ENCODE results near the gene BAG3.

The BAG3 gene

DNA sequence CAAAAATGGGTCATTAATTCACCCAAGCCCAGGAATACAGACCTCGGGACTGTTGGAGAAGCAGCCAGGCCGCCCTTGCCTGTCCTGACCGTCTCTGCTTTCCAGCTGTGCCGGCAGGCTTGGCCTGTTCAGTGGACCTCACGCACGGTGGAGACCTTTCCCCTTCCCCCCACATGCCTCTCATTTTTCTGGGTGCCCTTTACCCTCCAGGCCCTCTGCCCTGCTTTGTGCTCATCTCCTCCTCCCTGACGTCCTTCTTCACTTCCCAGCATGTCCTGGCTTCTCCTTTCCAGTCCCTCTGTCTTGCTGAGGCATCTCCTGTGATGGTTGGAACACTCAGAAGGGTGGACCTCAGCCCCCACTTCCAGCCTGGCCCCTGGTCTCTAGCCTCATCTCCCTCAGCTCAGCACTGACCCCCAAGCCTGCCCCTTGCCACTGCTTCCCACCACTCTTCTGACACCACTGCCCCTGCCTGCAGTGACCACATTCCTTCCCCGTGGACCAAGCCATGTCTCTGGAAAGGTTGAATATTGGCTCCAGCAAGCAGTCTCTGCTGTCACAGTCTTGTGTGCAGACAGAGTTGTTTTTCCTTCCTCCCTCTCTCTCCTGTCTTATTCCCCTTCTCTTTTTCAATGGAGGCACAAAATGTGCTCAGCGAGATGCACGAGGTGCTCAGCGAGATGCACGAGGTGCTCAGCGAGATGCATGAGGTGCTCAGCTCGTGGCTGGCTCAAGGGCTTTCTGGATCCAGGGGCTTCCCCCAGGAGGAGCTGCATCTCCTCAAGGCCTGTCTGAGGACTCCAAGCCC is 14.9 kb downstream of the BAG3 start:
- DNase-seq (ENCODE audit: low read depth, low spot score), result no peak

DNA sequence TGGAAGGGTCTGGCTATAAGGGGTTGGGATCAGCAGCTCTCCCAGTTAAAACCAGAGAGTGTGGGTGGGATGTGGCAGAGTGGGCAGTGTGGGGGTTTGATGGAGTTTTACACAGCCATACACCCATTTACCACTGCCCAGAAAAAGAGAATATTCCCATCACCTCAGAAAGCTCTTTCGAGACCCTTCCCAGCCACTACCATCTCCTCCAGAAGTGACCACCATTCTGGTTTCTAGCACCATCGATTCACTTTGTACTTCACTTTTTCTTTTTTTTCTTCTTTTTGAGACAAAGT is 15.5 kb downstream of the BAG3 start:
- no peak for DNase-seq (ENCODE audit: low read depth, low spot score)

DNA sequence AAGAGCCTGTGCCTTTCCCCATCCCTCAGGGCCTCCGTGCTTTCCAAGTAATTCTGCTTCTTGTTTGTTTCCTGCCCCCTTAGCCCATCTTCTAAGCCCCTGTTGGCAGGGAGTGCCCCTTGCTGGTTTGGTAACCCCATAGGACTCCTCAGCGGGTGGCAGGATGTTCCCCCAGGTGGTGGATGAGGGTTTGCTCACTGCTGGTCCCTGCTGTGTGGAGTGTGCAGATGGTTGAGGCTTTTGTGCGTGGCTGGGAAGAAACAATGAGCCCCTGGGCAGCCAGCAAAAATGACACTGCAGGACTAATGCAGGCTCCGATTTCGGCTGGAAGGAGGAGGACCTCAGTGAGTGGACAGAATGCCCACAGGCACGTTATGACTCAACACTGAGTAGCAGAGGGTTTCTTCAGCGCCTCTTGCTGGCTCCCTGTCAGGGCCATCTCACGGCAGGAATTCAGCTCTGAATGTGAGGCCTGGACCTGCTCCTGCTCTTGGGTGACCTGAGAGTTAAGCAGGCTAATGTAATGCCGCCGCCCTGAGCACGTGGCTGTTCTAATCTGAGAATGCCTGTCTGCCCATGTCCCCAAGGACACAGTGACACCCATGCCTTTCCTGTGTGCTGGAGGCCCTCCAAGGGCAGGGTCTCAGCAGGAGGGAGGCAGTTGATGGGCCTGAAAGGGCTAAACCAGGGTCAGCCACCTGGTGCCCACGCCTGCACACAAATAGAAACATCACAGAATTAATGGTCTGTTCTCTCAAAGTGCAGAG is 16.6 kb downstream of the BAG3 start:
- peak; percentile 88 for DNase-seq (ENCODE audit: low read depth, low spot score)

DNA sequence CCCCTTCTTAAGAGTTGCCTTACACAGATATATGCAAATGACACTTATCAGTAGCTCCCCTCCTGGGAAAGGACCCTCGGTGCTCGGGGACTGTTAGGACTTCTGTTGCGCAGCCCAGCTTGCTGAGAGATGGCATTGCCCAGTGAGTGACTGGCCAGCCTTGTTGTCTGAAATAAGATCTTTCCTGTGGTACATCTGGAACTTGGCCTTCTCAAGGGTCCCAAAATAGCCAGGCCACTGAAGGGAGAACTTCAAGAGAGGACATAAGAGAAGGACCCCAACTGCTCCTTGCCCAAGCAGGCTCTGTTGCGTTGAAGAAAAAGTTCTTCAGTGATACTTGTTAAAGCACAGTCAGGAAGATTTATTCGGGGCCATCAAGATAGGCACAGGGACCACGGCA is 17.3 kb downstream of the BAG3 start:
- no peak for DNase-seq (ENCODE audit: low read depth, low spot score)

DNA sequence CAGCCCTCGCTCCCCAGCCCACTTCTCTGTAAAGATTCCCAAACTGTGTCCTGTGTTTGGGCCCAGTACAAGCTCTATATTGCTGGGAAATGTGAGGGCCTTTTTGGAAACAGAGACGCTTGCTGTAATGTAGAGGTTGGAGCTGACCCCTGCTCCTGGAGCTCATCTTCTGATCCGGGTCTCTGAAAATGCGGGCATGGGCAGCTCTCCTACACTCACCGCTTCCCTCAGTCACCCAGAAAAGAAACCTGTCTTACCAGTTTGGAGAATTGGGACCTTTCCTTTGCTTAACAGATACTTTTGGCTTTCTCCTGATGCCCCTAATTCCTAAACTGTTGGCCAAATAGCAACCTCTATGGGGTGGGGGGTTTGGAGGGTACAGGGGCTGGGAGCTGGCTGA is 18.2 kb downstream of the BAG3 start:
- no peak for DNase-seq (ENCODE audit: low read depth, low spot score)

DNA sequence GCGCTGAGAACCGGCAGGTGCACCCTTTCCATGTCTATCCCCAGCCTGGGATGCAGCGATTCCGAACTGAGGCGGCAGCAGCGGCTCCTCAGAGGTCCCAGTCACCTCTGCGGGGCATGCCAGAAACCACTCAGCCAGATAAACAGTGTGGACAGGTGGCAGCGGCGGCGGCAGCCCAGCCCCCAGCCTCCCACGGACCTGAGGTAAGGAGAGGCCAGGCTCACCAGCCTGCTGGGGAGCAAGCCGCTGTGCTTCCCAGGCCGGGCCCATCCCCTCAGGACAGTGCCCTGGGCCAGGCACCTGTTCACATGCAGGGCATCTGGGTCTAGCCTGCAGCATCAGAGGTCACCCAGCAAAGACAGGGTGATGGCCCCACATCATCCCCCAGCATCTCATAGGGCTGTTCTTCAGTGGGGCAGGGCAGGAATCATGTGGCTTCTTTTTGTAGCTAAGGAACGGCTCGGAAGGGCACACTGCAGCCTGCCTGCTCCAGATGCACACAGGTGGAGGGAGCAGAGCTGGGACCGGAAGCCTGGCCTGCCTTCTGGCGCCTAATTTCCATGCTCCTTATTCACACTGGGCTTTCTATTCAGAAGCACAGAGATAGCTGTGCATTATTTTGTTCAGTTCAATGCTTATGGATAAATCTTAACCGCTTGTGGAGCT is 18.9 kb downstream of the BAG3 start:
- DNase-seq (ENCODE audit: low read depth, low spot score), result no peak

DNA sequence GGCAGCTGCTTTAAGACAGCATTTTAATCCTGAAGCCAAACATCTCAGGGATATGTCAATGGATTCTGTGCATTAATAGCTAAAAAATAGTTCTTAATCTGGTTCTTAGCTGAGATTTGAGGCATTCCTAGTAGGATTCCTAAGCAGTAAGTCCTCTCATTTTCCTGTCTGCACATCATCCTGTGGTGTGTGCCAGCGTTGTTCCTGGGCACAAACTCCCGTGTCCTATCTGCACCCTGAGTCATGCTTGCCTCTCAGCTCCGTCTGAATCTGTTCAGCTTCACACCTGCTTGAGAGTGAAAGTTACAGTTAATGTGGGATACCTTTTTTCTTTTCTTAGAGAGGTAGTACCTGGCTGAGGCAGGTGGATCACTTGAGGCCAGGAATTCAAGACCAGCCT is 19.5 kb downstream of the BAG3 start:
- no peak for DNase-seq (ENCODE audit: low read depth, low spot score)

DNA sequence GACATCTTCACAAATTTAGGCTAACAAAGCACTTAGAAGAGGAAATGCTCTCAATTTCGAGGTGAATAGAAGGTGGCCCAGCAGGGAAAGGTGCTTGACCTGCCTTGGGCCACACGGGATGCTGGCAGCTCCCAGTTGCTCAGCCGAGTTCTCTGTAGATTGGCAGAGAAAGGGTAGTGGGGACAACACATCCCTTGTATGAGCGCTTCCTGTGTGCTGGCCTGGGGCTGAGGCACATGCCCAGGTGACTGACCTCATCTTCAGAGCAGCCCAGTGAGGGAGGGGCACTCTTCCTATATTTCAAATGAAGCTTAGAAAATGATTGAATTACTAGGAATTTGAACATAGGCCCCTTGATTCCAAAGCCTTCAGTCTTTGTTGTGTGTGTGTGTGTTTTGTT is 20.2 kb downstream of the BAG3 start:
- no peak for DNase-seq (ENCODE audit: low read depth, low spot score)

DNA sequence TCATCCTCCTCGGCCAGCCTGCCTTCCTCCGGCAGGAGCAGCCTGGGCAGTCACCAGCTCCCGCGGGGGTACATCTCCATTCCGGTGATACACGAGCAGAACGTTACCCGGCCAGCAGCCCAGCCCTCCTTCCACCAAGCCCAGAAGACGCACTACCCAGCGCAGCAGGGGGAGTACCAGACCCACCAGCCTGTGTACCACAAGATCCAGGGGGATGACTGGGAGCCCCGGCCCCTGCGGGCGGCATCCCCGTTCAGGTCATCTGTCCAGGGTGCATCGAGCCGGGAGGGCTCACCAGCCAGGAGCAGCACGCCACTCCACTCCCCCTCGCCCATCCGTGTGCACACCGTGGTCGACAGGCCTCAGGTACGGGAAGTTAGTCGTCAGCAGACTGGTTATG is 21.1 kb downstream of the BAG3 start:
- DNase-seq (ENCODE audit: low read depth, low spot score), result no peak

DNA sequence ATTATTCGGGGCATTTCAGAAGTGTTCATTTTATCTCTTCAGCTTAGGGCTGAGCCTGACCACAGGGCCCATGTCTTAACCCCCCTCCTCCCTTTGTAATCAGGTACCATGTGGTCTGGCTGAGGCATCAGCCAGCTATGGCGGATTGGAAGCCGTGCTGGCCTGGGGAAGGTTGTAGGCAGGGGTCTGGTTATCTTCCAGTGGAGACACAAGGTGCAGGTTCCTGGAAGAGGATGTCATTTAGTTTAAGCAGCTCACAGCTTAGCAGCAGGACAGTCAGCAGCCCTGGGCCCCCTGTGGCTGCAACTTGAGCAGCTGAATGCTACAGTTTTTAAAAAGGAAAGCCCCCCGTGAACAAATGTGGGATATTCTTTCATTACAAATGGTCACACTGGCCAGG is 22.1 kb downstream of the BAG3 start:
- DNase-seq (ENCODE audit: low read depth, low spot score), result no peak

DNA sequence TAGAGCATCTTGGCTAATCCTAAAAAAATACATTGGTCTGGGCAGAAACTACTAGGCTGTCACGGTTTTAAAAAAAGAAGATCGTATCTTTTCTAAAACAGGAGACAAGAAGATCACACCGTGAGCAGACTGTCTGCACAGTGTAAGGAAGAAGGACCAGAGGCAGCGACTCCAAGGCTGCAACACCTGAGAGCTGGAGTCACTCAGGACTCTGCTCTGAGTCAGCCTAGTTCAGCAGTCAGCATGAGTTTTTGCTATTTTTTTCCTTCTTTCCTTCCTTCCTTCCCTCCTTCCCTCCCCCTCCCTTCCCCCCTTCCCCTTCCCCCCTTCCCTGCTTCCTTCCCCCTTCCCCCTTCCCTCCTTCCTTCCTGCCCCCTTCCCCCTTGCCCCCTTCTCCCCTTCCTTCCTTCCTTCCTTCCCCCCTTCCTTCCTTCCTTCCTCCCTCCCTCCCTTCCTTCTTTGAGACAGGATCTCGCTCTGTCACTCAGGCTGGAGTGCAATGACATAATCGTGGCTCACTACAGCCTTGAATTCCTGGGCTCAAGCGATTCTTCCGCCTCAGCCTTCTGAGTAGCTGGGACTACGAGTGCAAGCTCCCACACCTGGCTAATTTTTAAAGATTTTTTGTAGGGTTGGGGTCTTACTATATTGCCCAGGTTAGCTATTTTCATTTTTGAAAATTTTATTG is 24.4 kb downstream of the BAG3 start:
- DNase-seq (ENCODE audit: low read depth, low spot score), result no peak

DNA sequence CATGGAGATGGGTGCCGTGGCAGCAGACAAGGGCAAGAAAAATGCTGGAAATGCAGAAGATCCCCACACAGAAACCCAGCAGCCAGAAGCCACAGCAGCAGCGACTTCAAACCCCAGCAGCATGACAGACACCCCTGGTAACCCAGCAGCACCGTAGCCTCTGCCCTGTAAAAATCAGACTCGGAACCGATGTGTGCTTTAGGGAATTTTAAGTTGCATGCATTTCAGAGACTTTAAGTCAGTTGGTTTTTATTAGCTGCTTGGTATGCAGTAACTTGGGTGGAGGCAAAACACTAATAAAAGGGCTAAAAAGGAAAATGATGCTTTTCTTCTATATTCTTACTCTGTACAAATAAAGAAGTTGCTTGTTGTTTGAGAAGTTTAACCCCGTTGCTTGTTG is 25.9 kb downstream of the BAG3 start:
- no peak for DNase-seq (ENCODE audit: low read depth, low spot score)

DNA sequence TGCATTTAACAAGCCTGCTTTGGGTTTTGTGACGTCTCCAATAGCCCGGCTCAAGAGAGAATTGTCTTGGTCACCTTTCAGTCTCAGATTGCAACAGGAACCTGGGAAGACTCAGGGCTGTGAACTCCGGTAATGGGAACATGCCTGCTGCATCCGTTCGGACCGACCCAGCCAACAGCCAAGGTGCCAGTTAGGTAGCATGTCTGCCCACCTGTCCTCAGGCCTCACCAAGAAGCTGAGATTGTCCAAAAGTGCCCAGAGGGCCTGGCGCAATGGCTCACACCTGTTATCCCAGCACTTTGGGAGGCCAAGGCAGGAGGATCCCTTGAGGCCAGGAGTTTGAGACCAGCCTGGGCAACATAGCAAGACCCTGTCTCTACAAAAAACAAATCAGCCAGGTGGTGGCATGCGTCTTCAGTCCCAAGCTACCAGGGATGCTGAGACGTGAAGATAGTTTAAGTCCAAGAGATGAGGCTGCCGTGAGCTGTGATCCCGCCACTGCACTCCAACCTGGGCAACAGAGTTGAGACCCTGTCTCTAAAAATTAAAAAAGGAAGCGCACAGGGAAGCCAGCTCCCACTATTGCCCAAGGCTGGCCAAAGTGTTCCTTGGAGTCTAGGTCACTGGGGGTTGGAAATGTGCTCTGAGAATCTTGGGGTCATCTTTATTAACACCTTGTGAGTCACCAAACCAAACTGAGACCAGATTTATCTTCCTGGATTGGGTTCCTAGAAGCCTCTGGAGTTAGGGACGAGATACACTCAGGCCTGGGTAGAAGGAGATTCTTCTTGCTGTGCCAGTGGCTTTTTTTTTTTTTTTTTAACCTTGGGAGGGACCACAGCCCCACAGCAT is 26.9 kb downstream of the BAG3 start:
- no peak for DNase-seq (ENCODE audit: low read depth, low spot score)

DNA sequence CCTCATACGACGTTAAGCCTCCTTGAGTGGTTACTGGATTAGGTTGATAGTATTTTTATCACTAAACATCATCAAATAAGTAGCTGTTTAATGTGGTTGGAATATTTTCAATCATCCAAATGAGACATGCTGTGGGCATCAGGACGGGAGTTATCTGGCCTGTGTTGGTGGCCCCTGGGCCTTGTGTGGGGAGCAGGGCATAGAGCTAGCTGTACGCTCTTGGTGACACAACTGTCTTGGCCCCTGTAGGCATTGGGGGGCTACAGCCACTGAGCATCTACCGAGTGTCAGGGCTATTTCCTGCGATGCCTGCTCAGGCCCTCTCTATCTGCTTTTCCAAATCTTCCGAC is 28.3 kb downstream of the BAG3 start:
- no peak for DNase-seq (ENCODE audit: low read depth, low spot score)

DNA sequence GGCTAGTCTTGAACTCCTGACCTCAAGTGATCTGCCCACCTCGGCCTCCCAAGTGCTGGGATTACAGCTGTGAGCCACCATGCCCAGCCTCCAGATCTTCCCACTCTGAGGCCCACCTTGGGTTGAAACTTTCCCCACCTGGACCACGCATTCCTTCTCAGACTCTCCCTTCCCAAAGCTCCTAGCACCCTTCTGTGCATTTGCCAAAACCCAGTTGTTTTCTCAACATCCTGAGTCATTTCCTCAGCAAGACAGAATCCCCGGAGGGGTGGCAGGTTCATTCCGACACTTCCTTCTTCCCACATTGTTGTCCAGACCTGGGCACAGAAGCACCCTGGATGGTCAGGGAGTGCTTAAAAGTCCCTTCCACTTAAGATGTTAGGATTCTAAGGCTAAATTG is 28.9 kb downstream of the BAG3 start:
- no peak for DNase-seq (ENCODE audit: low read depth, low spot score)

DNA sequence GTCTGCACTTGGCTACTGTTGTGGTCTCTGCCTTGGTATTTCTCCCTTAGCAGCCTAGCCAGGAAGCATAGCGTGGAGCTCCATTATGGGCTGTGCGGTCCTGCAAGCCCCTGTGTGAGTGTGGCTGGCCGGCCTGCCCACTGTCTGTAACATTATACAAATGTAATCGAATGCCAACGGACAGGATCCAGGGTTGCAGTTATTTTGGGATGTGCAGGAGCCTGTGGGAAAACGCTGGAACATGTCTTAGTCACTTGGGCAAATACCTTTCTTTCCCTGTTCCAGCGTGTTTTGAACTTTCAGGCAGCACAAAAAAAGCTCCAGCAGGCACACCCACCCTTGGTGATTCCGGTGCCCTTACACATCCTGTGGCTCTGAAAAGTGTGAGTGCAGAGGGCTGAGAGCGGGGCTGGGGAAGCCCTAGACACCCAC is 29.5 kb downstream of the BAG3 start:
- DNase-seq (ENCODE audit: low read depth, low spot score), result no peak

DNA sequence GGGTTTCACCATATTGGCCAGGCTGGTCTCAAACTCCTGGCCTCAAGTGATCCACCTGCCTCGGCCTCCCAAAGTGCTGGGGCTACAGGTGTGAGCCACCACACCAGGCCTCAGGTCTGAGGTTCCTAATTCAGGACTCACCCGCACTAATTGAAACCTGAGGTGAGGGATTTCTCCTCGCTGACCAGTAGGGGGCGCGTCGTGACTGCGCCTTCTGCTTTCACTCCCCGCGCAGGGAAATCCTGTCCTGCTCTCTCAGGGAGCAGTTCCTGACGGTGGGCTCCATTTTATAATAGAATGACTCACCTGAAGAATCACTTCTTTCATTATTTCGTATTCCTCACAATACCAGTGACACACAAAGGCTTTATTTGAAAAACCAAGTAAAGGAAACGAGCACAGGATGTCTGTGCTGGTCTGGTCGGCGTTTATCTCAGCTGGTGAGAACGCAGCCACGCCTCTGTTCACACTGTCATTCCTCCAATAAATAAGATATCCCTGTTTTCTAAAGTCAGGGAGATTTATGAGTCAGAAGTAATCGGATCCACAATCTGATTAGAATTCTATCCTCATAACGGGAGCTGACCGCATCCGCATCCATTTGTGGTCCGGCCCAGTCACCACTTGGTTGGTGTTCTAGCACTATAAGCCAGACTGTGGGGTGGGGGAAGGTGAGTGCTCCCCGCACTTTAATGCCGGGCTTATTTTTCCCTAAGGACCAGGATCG is 35.4 kb downstream of the BAG3 start:
- no peak for DNase-seq (ENCODE audit: low read depth, low spot score)

DNA sequence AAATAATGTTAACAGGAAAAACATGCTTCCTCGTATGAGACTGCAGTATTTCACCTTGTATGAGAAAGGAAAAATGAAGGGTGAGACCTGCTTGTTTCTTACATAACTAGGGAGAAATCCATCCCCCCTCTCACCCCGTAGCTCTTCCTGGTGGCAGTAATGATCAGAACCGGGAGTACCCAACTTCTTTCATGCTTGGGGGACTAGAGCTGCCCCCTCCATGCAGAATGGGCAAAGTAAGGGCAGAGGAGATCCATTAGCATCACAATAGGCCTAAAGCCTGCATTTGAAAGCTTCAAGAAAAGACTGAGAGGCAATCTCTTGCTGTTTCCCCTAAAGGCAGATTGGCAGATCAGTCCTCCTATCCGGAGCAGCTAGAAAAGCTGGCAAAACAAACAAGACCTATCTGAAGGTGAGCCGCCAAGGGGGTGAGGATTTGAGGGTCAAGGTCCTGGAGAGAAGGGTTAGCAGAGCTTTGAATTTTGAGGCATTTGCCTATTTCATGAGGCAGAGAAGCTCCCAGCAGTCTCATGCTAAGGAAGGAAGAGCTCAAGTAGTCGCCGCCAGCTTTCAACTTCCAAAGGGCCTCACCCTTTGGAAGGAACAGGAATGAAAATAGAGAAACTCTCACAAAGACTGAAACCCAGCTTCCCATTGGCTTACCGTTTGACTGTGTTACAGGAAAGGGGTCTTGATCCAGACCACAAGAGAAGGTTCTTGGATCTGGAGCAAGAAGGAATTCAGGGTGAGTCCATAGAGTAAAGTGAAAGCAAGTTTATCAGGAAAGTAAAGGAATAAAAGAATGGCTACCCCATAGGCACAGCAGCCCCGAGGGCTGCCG is 36.2 kb downstream of the BAG3 start:
- DNase-seq (ENCODE audit: low read depth, low spot score), result no peak

DNA sequence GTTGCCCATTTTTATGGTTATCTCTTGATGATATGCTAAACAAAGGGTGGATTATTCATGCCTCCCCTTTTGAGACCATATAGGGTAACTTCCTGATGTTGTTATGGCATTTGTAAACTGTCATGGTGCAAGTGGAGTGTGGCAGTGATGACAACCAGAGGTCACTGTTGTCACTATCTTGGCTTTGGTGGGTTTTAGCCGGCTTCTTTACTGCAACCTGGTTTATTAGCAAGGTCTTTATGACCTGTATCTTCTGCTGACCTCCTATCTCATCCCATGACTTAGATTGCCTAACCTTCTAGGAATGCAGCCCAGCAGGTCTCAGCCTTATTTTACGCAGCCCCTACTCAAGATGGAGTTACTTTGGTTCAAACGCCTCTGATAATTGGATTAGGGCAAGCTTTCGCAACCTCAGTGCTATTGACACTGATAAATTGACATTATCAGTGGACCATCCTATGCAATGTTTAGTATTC is 36.9 kb downstream of the BAG3 start:
- no peak for DNase-seq (ENCODE audit: low read depth, low spot score)
